MCF 10A (cell line): ENCODE results near the gene RPRD1A. TPM values are rescaled to one million over a fixed set of nuclear protein-coding genes. Genes with fewer than 3 reads are reported as not detected.
"Not testable (repeated sequence)": the region's sequence is repeated elsewhere in the genome, so short reads cannot be mapped to it uniquely, and the experiment has no call there.

Experiments
- BruUV-seq: library from RNA; stranded (reverse); fragments of 400-500 nt; replicated peaks from 2 replicates; lab custom pipeline; 2021; lab: Mats Ljungman, UMichigan
- CTCF ChIA-PET: fragments of 300-600 bp; sonication (Branson Sonifier 250); formaldehyde crosslinking; extraction: SDS; loops from one replicate; lab custom pipeline; 2021; ENCODE audit warnings: antibody characterized with exemption, inconsistent platforms; lab: Yijun Ruan, JAX
- POLR2A ChIA-PET: fragments of 300-600, 350-650 bp; sonication (Branson Sonifier 250); formaldehyde crosslinking; extraction: SDS; loops from one replicate; lab custom pipeline; 2020; ENCODE audit warnings: antibody characterized with exemption, inconsistent platforms; lab: Yijun Ruan, JAX
- DNase-seq: peaks from one replicate; pipeline ENCODE4 v3.0.0-alpha.2; 2018; ENCODE audit not compliant: unreplicated experiment
- H3K27ac Mint-ChIP-seq: one replicate; pipeline ENCODE4 v1.8.0; 2022; ENCODE audit warnings: mild to moderate bottlenecking, low read depth, mixed read lengths; ENCODE audit not compliant: unreplicated experiment
- H3K27me3 Mint-ChIP-seq: one replicate; pipeline ENCODE4 v1.8.0; 2022; ENCODE audit warnings: mixed read lengths; ENCODE audit not compliant: insufficient read depth, unreplicated experiment
- H3K36me3 Mint-ChIP-seq: one replicate; pipeline ENCODE4 v1.8.0; 2022; ENCODE audit warnings: mild to moderate bottlenecking, moderate library complexity, mixed read lengths; ENCODE audit not compliant: insufficient read depth, unreplicated experiment
- H3K4me1 Mint-ChIP-seq: one replicate; pipeline ENCODE4 v1.8.0; 2022; ENCODE audit warnings: mixed read lengths; ENCODE audit not compliant: insufficient read depth, unreplicated experiment
- H3K4me3 Mint-ChIP-seq: one replicate; pipeline ENCODE4 v1.8.0; 2022; ENCODE audit warnings: mild to moderate bottlenecking, moderate library complexity, mixed read lengths; ENCODE audit not compliant: unreplicated experiment
- H3K9me3 Mint-ChIP-seq: one replicate; pipeline ENCODE4 v1.8.0; 2022; ENCODE audit warnings: mixed read lengths; ENCODE audit not compliant: unreplicated experiment
- intact Hi-C: fragments of 100-400 bp; cut with micrococcal nuclease; formaldehyde crosslinking; loops from 2 replicates; pipeline ENCODE4 v1.14.1; 2022
- total RNA-seq: library from RNA; stranded (reverse); gene quantifications from 2 replicates; pipeline ENCODE4 v1.2.3, GENCODE V29; 2022
- TF ChIP-seq, protein P1 (sequence below): fragments of 200-600 bp; IDR thresholded peaks from one replicate; pipeline ENCODE4 v1.8.0; 2022; ENCODE audit warnings: antibody characterized with exemption, mild to moderate bottlenecking; ENCODE audit not compliant: unreplicated experiment

The RPRD1A gene
- total RNA-seq, 1 experiment from 2014 or later: 89.1 TPM

DNA sequence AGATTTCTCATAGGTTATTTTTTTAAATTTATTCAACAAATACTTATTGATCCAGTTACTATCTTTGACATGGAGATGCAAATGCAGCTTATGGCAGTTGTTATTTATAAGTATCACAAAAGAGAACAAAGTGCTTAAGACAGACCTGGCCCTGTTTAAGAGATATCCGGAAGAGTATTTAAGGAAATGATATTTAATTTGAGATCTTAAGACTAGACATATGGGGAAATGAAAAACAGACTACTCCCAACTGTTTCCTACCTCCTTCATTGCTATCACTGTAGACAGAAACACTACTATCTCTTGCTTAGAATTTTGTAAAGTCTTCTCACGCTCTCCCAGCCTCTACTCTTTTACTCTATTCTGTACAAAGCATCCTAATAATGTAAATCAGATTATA lies 36.0 kb downstream of the RPRD1A start:
- Mint-ChIP-seq H3K36me3 (peaks cover 45% of the 10 kb centered on the region), H3K27ac (no peak overlapping the region), H3K4me1 (peaks cover 31% of the 10 kb centered on the region), H3K9me3 (no peaks in the 10 kb centered on the region), H3K4me3 (no peak overlapping the region), H3K27me3 (no peaks in the 10 kb centered on the region)
- ChIA-PET POLR2A (interaction anchor here (0.7 to 0.9 kb wide), 2 partner anchors 36 to 172 kb away, joined by 3 read pairs; partner anchors contain the start of gene RPRD1A), CTCF (interaction anchor here (2.7 kb wide), 1 partner anchor 14 kb away, joined by 20 read pairs; no protein-coding TSS in a partner anchor)
- no peak for DNase-seq
- intact Hi-C loops: loop anchor here (5.0 kb wide), 1 partner anchor 56 kb away; no protein-coding TSS in a partner anchor
- BruUV-seq: no TSS peak
- TF ChIP-seq, protein P1, sequence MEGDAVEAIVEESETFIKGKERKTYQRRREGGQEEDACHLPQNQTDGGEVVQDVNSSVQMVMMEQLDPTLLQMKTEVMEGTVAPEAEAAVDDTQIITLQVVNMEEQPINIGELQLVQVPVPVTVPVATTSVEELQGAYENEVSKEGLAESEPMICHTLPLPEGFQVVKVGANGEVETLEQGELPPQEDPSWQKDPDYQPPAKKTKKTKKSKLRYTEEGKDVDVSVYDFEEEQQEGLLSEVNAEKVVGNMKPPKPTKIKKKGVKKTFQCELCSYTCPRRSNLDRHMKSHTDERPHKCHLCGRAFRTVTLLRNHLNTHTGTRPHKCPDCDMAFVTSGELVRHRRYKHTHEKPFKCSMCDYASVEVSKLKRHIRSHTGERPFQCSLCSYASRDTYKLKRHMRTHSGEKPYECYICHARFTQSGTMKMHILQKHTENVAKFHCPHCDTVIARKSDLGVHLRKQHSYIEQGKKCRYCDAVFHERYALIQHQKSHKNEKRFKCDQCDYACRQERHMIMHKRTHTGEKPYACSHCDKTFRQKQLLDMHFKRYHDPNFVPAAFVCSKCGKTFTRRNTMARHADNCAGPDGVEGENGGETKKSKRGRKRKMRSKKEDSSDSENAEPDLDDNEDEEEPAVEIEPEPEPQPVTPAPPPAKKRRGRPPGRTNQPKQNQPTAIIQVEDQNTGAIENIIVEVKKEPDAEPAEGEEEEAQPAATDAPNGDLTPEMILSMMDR: no peak

DNA sequence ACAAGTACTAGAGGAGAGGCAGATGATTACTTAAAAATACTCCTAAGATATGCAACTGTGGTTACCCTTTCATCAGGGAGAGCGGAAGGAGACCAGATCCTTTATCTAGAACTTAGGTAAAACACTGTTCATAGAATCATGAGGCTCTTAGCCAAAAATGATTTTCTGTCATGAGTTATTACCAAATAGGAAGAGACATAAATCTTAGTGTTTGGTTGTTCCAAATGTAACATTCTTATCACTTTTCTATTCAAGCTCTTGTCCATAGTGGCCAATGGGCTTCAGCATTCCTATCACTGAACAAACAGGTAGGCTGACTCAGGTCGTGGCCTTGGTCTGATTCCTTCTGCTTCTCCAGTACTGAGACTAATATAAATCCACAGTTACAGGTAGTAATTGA lies 38.5 kb downstream of the RPRD1A start:
- Mint-ChIP-seq H3K4me3 (no peak overlapping the region), H3K9me3 (no peaks in the 10 kb centered on the region)
- CTCF ChIA-PET: interaction anchor here (0.6 to 2.1 kb wide), 3 partner anchors 11 to 118 kb away, joined by 3 to 6 read pairs (median 3); no protein-coding TSS in a partner anchor

DNA sequence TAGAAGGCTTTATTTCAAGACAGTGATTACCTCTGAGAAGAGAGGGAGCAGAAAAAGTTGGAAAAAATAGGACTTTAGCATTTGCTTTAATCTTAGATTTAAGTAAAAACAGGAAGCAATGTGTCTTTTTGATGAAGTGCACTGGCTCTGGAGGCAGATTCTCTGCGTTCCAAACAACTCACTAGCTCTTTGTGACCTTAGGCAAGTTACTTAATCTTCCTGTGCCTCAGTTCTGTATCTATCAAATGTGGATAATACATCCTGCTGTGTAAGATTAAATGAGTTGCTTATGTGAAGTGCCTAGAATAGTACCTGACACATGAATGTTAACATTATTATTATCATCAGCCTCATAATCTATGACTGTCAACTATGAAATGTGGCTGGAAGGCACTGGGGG lies 42.3 kb downstream of the RPRD1A start:
- DNase-seq: no peak
- TF ChIP-seq, protein P1: no peak
- intact Hi-C loops: loop anchor here (10.0 kb wide), 1 partner anchor 730 kb away; no protein-coding TSS in a partner anchor
- no peaks in the 10 kb centered on the region for H3K9me3 Mint-ChIP-seq
- no peaks in the 10 kb centered on the region for H3K27me3 Mint-ChIP-seq
- ChIA-PET CTCF (interaction anchor here (0.5 to 1.5 kb wide), 3 partner anchors 9 to 471 kb away, joined by 3 to 5 read pairs (median 3); no protein-coding TSS in a partner anchor), POLR2A (interaction anchor here (0.6 kb wide), 1 partner anchor 10 kb away, joined by 3 read pairs; no protein-coding TSS in a partner anchor)
- no peak overlapping the region for H3K27ac Mint-ChIP-seq
- no TSS peak for BruUV-seq
- H3K36me3 Mint-ChIP-seq: peaks cover 47% of the 10 kb centered on the region
- no peak overlapping the region for H3K4me3 Mint-ChIP-seq
- H3K4me1 Mint-ChIP-seq: peaks cover 13% of the 10 kb centered on the region

More for the DNA sequence above, 38.5 kb downstream of the RPRD1A start:
- Mint-ChIP-seq H3K27ac (peak overlapping the region; percentile 21), H3K36me3 (peaks cover 59% of the 10 kb centered on the region), H3K27me3 (no peaks in the 10 kb centered on the region), H3K4me1 (peaks cover 19% of the 10 kb centered on the region)
- TF ChIP-seq, protein P1: no peak
- no peak for DNase-seq
- POLR2A ChIA-PET: interaction anchor here (1.3 to 1.8 kb wide), 2 partner anchors 11 to 38 kb away, joined by 5 to 7 read pairs; no protein-coding TSS in a partner anchor
- intact Hi-C loops: loop anchor here (10.0 kb wide), 1 partner anchor 726 kb away; no protein-coding TSS in a partner anchor
- no TSS peak for BruUV-seq

DNA sequence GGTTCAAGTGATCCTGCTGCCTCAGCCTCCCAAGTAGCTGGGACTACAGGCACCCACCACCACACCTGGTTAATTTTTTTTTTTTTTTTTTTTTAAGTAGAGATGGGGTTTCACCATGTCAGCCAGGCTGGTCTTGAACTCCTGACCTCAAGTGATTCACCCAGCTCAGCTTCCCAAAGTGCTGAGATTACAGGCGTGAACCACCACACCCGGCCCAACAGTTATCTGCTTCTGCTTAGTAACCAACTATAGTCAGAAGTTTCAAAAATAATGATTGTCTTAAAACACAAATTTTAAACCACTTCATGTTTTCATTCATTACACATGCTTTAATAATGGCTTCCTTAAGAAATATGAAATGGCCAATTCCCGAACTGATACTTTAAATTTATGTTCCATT lies 43.1 kb downstream of the RPRD1A start:
- not testable (repeated sequence) for H3K9me3 Mint-ChIP-seq, DNase-seq, H3K27me3 Mint-ChIP-seq, H3K27ac Mint-ChIP-seq, BruUV-seq, H3K4me3 Mint-ChIP-seq
- H3K36me3 Mint-ChIP-seq: peaks cover 39% of the 10 kb centered on the region
- intact Hi-C loops: loop anchor here (10.0 kb wide), 1 partner anchor 731 kb away; no protein-coding TSS in a partner anchor
- ChIA-PET POLR2A (interaction anchor here (0.9 kb wide), 1 partner anchor 43 kb away, joined by 3 read pairs; no protein-coding TSS in a partner anchor), CTCF (interaction anchor here (1.0 to 1.5 kb wide), 3 partner anchors 71 to 268 kb away, joined by 3 to 5 read pairs (median 3); no protein-coding TSS in a partner anchor)
- H3K4me1 Mint-ChIP-seq: peaks cover 13% of the 10 kb centered on the region
